Measurements from ENCODE around the gene CLCN3.

GRCh38 chr4:169658196-169658595 is 37.8 kb downstream of the CLCN3 start:
- TF ChIP-seq CTCF (IDR thresholded peaks at IDR 0.05) (no peak), EP300 (IDR thresholded peaks at IDR 0.05) (no peak)
